ENCODE data around the gene RFLNA.

- TF ChIP-seq EP300 (IDR thresholded peaks at IDR 0.05) (no peak), CTCF (IDR thresholded peaks at IDR 0.05) (no peak), POLR2AphosphoS5 (IDR thresholded peaks at IDR 0.05) (no peak)
Measured at GRCh38 chr12:124270671-124271070, 24.2 kb upstream of the RFLNA start.

Data from esophagus muscularis mucosa (tissue), 4 donors.